PC-9 (cell line): ENCODE results near the gene KPNA1.

ENCODE experiments used
- EZH2 ChIP-seq: fragments of 200-600 bp; sonication (generic); IDR thresholded peaks from 2 replicates; pipeline ENCODE4 v1.8.0; 2017; ENCODE audit warnings: antibody characterized with exemption, low read depth
- TF ChIP-seq, protein P1 (sequence below): fragments of 200-600 bp; sonication (generic); conservative IDR thresholded peaks from 2 replicates; pipeline ENCODE4 v1.6.1; 2017; ENCODE audit warnings: mixed run types, antibody characterized with exemption, mild to moderate bottlenecking, moderate library complexity

DNA sequence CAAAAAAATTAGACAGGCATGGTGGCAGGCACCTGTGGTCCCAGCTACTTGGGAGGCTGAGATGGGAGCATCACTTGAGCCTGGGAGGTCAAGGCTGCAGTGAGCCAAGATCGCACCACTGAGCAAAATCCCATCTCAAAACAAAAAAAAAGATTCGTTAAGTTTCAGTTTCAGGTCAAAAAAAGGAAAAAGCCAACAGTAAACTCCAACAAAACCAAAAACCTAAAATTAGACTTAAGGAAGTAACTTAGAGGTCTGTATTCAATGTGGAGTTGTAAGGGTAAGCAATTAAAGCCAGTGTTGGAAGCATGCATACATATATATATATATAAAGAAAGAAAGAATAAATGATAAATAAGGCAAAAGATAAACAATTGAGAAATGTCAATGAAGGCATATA is 11.8 kb downstream of the KPNA1 start:
- TF ChIP-seq, protein P1, sequence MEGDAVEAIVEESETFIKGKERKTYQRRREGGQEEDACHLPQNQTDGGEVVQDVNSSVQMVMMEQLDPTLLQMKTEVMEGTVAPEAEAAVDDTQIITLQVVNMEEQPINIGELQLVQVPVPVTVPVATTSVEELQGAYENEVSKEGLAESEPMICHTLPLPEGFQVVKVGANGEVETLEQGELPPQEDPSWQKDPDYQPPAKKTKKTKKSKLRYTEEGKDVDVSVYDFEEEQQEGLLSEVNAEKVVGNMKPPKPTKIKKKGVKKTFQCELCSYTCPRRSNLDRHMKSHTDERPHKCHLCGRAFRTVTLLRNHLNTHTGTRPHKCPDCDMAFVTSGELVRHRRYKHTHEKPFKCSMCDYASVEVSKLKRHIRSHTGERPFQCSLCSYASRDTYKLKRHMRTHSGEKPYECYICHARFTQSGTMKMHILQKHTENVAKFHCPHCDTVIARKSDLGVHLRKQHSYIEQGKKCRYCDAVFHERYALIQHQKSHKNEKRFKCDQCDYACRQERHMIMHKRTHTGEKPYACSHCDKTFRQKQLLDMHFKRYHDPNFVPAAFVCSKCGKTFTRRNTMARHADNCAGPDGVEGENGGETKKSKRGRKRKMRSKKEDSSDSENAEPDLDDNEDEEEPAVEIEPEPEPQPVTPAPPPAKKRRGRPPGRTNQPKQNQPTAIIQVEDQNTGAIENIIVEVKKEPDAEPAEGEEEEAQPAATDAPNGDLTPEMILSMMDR, result no peak
- no peak for TF ChIP-seq EZH2
